ENCODE results near the gene SEPSECS.

DNA sequence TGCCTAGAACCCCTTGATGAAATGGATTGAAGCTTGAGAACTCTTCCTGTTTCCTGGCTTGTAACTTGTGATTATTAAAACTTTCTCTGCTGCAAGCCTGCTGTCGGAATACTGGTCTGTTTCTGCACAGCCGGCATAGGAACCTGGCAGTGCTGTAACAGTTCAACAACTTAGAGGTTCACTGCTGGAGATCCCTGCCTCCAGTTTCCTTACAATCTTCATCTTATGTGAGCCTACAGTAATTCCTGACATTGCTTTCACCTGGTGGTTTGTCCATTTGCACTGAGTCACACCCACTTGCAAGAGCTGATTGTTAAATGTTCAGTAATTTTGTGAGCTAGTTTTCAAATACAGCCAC is 1.3 kb upstream of the SEPSECS start:
- TF ChIP-seq, protein P1, sequence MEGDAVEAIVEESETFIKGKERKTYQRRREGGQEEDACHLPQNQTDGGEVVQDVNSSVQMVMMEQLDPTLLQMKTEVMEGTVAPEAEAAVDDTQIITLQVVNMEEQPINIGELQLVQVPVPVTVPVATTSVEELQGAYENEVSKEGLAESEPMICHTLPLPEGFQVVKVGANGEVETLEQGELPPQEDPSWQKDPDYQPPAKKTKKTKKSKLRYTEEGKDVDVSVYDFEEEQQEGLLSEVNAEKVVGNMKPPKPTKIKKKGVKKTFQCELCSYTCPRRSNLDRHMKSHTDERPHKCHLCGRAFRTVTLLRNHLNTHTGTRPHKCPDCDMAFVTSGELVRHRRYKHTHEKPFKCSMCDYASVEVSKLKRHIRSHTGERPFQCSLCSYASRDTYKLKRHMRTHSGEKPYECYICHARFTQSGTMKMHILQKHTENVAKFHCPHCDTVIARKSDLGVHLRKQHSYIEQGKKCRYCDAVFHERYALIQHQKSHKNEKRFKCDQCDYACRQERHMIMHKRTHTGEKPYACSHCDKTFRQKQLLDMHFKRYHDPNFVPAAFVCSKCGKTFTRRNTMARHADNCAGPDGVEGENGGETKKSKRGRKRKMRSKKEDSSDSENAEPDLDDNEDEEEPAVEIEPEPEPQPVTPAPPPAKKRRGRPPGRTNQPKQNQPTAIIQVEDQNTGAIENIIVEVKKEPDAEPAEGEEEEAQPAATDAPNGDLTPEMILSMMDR (conservative IDR thresholded peaks at IDR 0.05 in 1 of 2, IDR thresholded peaks at IDR 0.05 in 1 of 2; ENCODE audit: low read depth in 1 of 2, low read length in 2 of 2) = no peak
- no peak for TF ChIP-seq EZH2 (IDR thresholded peaks at IDR 0.05; ENCODE audit: low read length, missing control alignments)

Measured in fibroblast of lung (primary cell).